BE2C (cell line): ENCODE data around the gene EVL.

Experiments used
- DNase-seq: peaks from one replicate; pipeline ENCODE4 v3.0.0-alpha.2; 2020
- H3K27me3 ChIP-seq: fragments of 250-450 bp; sonication (Bioruptor Pico); 2 replicates; pipeline ENCODE4 v1.5.1; 2020; ENCODE audit warnings: mild to moderate bottlenecking
- H3K36me3 ChIP-seq: fragments of 250-450 bp; sonication (Bioruptor Pico); 2 replicates; pipeline ENCODE4 v1.5.1; 2020; ENCODE audit warnings: mild to moderate bottlenecking
- H3K4me1 ChIP-seq: fragments of 250-450 bp; sonication (Bioruptor Pico); 2 replicates; pipeline ENCODE4 v1.5.1; 2020
- H3K4me3 ChIP-seq: 2 replicates; pipeline ENCODE4 v1.5.1; 2011; ENCODE audit warnings: low read depth, low read length
- H3K9me3 ChIP-seq: fragments of 250-450 bp; sonication (Bioruptor Pico); 2 replicates; pipeline ENCODE4 v1.5.1; 2020
- CTCF ChIP-seq: IDR thresholded peaks from 2 replicates; pipeline ENCODE4 v1.5.1; 2012; ENCODE audit warnings: mild to moderate bottlenecking, low read depth, low read length

The EVL gene

GRCh38 chr14:100110816-100111215, 45.6 kb downstream of the EVL start:
- Histone ChIP-seq H3K36me3 (peaks cover 4% of the 10 kb centered on the region), H3K4me3 (no peak overlapping the region), H3K4me1 (peaks cover 6% of the 10 kb centered on the region; the same call in 1 of the 2 replicates), H3K27me3 (no peaks in the 10 kb centered on the region), H3K9me3 (no peaks in the 10 kb centered on the region)
- DNase-seq = no peak
- TF ChIP-seq CTCF = no peak

GRCh38 chr14:100111931-100112704, 46.9 kb downstream of the EVL start:
- Histone ChIP-seq H3K4me1 (peaks cover 6% of the 10 kb centered on the region; the same call in 1 of the 2 replicates), H3K4me3 (no peak overlapping the region), H3K9me3 (no peaks in the 10 kb centered on the region), H3K27me3 (no peaks in the 10 kb centered on the region), H3K36me3 (peaks cover 4% of the 10 kb centered on the region)
- no peak for DNase-seq
- TF ChIP-seq CTCF = no peak

- no peaks in the 10 kb centered on the region; the same call in 1 of the 2 replicates for H3K9me3 ChIP-seq
- no peak overlapping the region for H3K4me3 ChIP-seq
- peaks cover 8% of the 10 kb centered on the region for H3K36me3 ChIP-seq
- no peak for DNase-seq
- no peaks in the 10 kb centered on the region for H3K27me3 ChIP-seq
- TF ChIP-seq CTCF = no peak
- H3K4me1 ChIP-seq = no peaks in the 10 kb centered on the region
Observed at GRCh38 chr14:100114109-100114765, 49.0 kb downstream of the EVL start.

GRCh38 chr14:100115236-100115635, 50.0 kb downstream of the EVL start:
- no peak for TF ChIP-seq CTCF
- no peak for DNase-seq
- Histone ChIP-seq H3K36me3 (0 out of 2 replicates have a peak, but pooled peaks cover 4% of the 10 kb centered on the region), H3K4me1 (no peaks in the 10 kb centered on the region), H3K4me3 (no peak overlapping the region), H3K27me3 (no peaks in the 10 kb centered on the region), H3K9me3 (no peaks in the 10 kb centered on the region; the same call in 1 of the 2 replicates)

- Histone ChIP-seq H3K9me3 (no peaks in the 10 kb centered on the region; the same call in 1 of the 2 replicates), H3K4me3 (no peak overlapping the region), H3K4me1 (no peaks in the 10 kb centered on the region), H3K36me3 (0 out of 2 replicates have a peak, but pooled peaks cover 4% of the 10 kb centered on the region), H3K27me3 (no peaks in the 10 kb centered on the region)
- no peak for TF ChIP-seq CTCF
- DNase-seq = no peak
Observed at GRCh38 chr14:100115726-100116125, 50.5 kb downstream of the EVL start.

GRCh38 chr14:100116134-100116533, 50.9 kb downstream of the EVL start:
- Histone ChIP-seq H3K9me3 (no peaks in the 10 kb centered on the region; the same call in 1 of the 2 replicates), H3K4me1 (no peaks in the 10 kb centered on the region), H3K36me3 (0 out of 2 replicates have a peak, but pooled peaks cover 4% of the 10 kb centered on the region), H3K27me3 (no peaks in the 10 kb centered on the region), H3K4me3 (no peak overlapping the region)
- DNase-seq = no peak
- no peak for TF ChIP-seq CTCF
